HG03196 (cell line): Measurements from ENCODE around the gene CLCN2.

Experiments used
- ATAC-seq: cut with Tn5 transposase; IDR thresholded peaks from one replicate; pipeline ENCODE4 v1.9.1; 2021; ENCODE audit not compliant: unreplicated experiment

The CLCN2 gene

DNA sequence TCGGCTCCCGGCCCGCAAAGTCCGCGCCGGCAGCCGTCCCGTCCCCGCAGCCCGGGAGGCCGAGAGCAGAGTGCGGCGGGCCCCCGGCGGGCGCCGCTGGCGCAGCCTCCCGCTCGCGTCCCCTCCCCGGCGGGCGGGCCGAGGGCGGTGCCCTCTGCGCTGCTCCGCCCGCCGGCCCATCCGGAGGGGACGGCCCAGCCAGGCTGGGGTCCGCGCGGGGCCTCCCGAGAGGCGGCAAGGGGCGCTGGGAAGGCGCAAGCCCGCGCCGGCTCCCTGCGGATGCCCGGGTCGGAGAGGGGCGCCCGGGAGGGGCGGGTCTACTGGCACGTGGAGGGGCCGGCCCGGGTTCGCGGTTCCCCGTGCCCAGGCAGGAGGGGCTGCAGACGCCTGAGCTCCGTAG is at the start of gene CLCN2, which contains the start of gene POLR2H:
Gene CLCN2, minus strand, starts transcription at position 74 of the 400 bp plus-strand sequence. CDS start 126 bp downstream, outside the sequence.
Gene POLR2H, plus strand, starts transcription at position 179 of the 400 bp plus-strand sequence. CDS start 1,783 bp downstream, outside the sequence.
- peak; percentile 44 for ATAC-seq

DNA sequence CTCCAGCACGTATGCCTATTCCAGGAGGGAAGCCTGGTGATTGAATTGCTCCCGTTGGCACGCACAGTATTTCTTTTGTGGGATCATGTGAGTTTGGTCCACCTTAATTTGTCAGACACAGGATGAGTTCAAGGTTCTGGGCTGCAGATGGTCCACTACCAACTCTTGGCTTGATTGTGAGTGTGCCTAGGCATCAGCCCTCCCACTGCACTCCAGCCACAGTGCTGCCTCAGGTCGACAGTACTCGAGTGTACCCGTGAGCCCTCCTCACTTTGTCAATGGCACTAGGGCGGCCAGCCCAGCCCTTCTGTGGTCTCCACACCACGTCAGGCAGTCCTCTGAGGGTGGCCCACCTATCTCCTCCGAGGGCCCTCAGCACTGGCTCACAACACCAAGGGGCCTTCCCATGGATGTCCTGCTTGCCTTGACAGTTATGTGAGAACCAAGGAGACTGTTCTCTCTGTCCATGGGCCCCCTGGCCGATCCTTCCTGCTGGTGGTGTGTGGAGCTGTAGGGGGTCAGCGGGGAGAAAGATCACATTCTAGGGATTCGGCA is 48.6 kb upstream of the CLCN2 start:
- ATAC-seq, result no peak

DNA sequence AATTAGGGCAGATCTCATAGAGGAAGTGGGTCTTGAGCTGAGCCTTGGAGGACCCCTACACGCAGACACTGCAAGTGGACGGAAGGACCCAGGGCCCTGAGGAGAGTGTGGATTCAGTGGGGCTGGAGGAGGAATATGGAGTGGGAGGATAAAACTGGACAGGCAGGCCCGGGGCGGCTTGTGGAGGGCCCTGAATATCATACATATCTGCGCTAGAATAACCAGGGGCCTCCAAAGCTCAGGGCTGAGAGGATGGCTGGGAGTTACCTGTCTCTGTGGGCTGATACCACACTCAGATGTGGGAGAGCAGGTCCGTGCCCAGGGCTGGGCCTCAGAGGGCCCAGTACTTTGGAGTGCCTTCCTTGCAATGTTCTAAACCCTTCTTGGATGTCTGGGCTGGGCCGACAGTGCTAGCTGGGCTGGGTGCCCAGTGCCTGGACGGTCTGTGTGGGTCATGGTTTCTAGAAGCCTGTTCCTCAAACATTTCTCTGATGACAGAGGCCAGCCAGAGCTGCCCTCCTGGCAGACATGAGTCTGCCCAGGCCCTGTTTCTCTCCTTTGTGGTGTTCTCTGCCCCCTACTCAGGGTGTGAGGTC is 48.0 kb upstream of the CLCN2 start:
- no peak for ATAC-seq

- no peak for ATAC-seq
Measured at GRCh38 chr3:184405075-184406030, 43.9 kb upstream of the CLCN2 start.

- no peak for ATAC-seq
Measured at GRCh38 chr3:184399410-184399809, 38.0 kb upstream of the CLCN2 start.

DNA sequence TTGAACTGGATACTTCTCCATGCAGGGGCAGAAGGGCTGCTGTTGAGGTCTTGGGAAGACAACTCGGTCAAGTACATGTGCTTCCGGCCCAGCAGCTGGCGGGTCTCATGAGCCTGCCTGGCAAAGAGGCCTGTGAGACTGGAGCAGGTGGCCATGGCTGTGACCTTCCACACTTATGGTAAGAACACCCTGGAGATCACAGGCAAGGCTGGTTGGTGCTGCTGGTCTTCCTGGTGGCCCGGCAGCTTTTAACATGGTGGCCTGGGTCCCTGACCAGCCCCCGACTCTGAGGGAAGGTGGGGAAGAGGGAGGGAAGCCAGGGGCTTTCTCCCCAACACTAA is 33.9 kb upstream of the CLCN2 start:
- no peak for ATAC-seq

DNA sequence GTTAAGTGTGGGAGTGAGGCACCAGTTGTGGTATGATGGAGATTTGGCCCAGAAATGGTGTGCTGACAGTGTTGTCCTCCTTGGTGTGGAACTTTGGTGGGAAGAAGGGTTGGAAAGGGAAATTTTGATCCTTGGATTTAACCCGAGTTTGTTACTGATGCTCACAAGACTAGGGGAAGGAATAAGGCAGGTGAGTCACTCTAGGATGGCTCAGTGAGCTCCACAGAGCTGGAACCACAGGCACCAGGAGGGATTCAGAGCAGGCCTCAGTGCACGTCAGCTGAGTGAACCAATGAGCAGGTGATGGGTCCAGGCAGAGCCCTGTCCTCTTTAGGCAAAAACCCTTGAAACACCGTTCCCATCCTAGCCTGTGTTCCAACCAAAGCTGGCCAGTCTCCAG is 29.9 kb upstream of the CLCN2 start:
- ATAC-seq, result no peak

DNA sequence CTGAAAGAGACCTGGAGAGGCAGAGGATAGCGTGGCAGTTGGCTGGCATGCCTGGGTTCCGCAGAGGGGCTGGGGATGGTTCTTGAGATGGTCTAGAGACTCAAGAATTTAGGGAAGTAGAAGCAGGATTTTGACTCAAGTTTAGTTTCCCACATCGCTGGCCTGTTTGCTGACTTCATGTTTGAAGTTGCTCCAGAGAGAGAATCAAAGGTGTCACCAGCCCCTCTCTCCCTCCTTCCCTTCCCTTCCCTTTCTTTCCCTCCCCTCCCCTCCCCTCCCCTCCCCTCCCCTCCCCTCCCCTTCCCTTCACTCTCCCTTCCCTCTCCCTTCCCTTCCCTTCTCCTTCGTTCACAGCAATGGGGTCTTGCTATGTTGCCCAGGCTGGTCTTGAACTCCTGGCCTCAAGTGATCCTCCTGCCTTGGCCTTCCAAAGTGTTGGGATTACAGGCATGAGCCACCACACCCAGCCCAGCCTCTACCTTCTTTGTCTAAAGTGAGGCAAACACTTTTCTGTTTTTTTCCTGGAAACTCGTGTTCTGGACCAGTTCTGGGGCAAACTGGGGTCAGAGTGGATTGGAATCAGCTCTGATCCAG is 28.6 kb upstream of the CLCN2 start:
- ATAC-seq, result no peak

DNA sequence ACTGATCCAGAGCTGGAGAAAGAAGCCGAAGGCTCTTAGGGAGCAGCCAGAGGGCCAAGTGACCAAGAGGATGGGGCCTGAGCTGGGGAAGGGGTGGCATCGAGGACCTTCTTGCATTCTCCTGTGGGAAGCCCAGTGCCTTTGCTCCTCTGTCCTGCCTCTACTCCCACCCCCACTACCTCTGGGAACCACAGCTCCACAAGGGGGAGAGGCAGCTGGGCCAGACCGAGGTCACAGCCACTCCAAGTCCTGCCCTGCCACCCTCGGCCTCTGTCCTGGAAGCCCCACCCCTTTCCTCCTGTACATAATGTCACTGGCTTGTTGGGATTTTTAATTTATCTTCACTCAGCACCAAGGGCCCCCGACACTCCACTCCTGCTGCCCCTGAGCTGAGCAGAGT is 28.0 kb upstream of the CLCN2 start:
- no peak for ATAC-seq

DNA sequence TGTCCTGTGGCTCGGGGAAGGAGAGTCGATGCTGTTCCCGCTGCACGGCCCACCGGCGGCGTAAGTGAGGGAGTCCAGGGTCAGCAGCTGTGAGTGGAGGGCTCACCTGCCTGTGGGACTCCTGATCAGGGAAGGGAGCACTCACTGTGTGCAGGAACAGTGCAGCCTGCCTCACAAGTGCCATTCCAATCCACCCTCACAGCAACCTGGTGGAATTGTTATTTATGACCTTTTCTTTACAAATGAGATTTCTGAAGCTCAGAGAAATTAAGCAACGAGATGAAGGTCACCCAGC is 27.5 kb upstream of the CLCN2 start:
- ATAC-seq, result no peak

- ATAC-seq, result no peak
Measured at GRCh38 chr3:184388164-184388935, 26.9 kb upstream of the CLCN2 start.

DNA sequence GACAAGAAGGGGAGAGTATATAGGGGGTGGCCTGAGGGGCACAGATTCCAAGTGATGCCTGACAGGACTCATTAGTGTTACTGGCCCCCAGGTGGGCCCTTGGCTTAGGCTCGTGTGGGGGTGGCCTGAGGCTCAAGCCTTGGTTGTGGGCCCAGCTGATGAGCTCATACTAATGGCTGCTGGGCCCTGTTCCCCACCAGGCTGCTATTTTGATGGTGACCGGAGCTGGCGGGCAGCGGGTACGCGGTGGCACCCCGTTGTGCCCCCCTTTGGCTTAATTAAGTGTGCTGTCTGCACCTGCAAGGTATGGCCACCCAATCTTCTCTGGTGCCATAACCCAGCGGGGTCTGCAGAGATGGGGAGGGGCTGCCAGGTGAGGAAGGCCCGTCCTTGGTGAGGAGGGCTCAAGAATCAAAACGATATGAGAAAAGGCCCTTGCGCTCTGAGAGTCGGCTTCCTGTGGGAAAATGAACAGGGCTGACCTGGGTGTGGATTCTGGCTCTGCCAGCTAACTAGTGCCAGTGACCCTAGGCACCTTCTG is 25.8 kb upstream of the CLCN2 start:
- ATAC-seq, result no peak

DNA sequence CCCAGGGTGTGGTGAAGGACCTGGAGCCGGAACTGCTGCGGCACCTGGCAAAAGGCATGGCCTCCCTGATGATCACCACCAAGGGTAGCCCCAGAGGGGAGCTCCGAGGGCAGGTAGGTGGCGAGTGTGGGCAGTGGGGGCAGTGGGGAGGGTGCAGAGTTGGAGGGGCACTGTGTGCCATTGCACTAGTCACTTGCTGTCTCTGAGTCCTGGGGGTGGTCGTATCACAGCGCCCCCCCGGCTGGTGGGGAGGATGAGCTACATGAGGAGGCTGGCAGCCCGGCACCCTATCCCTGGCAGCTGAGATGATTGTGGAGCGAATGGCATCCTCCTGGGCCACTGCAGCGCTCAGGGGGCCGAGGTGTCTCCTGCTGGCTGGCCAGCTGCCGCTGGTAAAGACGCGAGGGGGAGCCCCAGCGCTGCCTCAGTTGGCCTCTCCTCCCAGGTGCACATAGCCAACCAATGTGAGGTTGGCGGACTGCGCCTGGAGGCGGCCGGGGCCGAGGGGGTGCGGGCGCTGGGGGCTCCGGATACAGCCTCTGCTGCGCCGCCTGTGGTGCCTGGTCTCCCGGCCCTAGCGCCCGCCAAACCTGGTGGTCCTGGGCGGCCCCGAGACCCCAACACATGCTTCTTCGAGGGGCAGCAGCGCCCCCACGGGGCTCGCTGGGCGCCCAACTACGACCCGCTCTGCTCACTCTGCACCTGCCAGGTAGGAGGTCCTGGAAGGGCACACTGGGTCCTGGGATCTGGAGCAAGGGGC is 24.8 kb upstream of the CLCN2 start:
- ATAC-seq, result no peak

DNA sequence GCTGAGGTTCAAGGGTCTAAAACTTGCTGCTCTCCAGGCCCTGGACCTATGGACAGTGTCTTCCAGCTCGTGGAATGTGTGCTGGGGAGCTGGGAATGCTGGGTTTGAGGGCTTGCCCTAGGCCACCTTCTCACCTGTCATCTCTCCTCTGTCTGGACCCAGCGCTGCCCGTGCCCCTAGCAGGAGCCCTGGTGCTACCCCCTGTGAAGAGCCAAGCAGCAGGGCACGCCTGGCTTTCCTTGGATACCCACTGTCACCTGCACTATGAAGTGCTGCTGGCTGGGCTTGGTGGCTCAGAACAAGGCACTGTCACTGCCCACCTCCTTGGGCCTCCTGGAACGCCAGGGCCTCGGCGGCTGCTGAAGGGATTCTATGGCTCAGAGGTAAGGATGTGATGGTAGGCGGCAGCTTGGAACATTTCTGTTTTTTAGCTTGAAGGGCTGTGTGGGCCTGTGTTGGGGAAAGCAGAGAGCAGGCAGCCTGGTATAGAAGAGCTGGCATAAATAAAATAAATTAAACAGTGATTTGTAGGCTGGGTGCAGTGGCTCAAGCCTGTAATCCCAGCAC is 23.5 kb upstream of the CLCN2 start:
- ATAC-seq, result no peak

DNA sequence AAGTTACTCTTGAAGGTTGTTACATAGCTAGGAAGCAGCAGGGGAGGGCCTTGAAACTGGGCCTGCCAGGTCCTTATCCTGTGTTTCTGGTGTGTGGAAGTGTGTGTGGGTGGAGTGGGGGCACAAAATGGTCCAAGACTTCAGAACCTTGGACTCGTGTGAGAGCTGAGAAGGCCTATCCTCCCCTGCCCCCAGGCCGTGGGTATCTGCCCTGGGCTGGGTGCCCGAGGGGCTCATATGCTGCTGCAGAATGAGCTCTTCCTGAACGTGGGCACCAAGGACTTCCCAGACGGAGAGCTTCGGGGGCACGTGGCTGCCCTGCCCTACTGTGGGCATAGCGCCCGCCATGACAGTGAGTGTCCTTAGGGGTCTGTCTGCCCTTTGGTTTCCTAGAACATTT is 22.9 kb upstream of the CLCN2 start:
- ATAC-seq, result no peak

DNA sequence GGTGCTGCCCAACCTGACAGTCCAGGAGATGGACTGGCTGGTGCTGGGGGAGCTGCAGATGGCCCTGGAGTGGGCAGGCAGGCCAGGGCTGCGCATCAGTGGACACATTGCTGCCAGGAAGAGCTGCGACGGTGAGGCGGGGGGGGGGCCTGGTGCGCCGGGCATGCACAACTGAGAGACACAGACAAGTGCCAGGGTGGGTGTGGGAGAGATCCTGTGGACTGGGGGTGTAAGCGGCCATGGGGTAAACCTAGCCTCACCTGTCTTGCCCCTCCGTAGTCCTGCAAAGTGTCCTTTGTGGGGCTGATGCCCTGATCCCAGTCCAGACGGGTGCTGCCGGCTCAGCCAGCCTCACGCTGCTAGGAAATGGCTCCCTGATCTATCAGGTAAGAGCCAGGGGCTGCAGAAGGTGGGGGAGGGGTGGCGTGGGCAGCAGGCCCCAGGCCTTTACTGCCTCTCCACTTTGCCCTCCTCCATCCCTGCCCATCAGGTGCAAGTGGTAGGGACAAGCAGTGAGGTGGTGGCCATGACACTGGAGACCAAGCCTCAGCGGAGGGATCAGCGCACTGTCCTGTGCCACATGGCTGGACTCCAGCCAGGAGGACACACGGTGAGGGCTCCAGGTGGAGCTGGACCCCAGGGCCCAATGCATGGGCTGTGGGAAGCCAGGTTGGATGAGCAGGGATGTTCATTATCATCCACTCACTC is 21.8 kb upstream of the CLCN2 start:
- ATAC-seq, result no peak

DNA sequence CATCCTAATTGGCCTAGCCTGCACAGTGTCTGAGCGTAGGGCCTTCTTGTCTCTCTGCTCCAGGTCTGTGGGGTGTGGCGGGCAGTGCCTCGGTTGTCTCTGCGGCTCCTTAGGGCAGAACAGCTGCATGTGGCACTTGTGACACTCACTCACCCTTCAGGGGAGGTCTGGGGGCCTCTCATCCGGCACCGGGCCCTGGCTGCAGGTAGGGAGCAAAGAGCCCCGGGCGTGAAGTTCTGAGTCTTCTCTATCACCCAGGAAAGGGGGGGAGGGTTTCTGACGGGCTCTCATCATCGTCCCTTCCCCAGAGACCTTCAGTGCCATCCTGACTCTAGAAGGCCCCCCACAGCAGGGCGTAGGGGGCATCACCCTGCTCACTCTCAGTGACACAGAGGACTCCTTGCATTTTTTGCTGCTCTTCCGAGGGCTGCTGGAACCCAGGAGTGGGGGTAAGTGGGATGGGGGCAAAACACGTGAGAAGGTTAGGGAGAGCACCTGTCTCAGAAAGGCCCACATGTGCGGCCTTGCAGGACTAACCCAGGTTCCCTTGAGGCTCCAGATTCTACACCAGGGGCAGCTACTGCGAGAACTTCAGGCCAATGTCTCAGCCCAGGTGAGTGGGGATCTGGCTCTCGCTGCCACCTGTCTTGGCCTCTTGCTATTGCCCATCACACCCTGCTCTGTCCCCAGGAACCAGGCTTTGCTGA is 21.1 kb upstream of the CLCN2 start:
- no peak for ATAC-seq
